Measurements from ENCODE around the gene SERTAD2. TPM values are rescaled to one million over a fixed set of nuclear protein-coding genes. Genes with fewer than 3 reads are reported as not detected.
A peak's percentile ranks its signal among the peaks of the same experiment; 100 is the strongest.

SERTAD2 gene
- total RNA-seq, 3 donors from 2014 or later = 12.8 to 20.0 (median 17.0) TPM

DNA sequence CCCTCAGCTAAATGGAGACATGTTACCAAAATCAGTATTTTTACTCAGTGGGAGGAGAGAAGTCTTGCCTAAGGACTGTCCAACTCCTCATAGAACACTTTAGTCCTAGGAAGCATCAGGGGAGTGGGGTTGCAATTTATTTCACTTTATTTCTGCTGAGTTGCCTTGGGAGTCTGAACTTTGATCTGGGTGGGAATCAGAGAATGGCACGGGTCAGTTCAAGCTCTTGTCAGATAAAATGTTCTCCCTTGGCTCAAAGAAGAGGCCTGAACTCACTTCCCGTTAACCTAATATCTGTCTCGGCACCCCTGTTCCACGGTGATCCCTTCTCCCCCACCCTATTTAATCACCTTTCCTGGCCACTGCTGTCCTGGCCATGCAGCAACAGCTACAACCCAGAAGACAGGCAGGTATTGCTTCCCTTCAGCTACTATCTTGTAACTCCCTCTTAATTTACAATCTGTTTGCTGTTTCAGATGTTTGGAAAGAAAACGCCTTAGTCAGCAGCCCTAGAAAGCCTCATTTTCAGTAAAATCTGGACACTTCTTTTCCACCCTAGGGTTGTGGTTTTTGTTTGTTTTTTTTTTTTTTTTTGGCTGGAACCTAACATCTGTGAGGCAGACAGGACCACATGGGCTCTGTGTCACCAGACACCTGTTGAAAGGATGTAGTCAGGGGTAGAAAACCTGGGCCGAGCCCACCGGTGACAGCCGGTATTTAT lies 52.5 kb downstream of the SERTAD2 start:
- TF ChIP-seq POLR2A (IDR thresholded peaks at IDR 0.05) (no peak), POLR2AphosphoS5 (IDR thresholded peaks at IDR 0.05) (no peak)
- TF ChIP-seq, protein P1, sequence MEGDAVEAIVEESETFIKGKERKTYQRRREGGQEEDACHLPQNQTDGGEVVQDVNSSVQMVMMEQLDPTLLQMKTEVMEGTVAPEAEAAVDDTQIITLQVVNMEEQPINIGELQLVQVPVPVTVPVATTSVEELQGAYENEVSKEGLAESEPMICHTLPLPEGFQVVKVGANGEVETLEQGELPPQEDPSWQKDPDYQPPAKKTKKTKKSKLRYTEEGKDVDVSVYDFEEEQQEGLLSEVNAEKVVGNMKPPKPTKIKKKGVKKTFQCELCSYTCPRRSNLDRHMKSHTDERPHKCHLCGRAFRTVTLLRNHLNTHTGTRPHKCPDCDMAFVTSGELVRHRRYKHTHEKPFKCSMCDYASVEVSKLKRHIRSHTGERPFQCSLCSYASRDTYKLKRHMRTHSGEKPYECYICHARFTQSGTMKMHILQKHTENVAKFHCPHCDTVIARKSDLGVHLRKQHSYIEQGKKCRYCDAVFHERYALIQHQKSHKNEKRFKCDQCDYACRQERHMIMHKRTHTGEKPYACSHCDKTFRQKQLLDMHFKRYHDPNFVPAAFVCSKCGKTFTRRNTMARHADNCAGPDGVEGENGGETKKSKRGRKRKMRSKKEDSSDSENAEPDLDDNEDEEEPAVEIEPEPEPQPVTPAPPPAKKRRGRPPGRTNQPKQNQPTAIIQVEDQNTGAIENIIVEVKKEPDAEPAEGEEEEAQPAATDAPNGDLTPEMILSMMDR (IDR thresholded peaks at IDR 0.05) = no peak
- intact Hi-C loops (cut with DNase I; ENCODE audit: low total_unique reads) = loop anchor here (10.0 kb wide), 1 partner anchor 274 kb away; no protein-coding TSS in a partner anchor

DNA sequence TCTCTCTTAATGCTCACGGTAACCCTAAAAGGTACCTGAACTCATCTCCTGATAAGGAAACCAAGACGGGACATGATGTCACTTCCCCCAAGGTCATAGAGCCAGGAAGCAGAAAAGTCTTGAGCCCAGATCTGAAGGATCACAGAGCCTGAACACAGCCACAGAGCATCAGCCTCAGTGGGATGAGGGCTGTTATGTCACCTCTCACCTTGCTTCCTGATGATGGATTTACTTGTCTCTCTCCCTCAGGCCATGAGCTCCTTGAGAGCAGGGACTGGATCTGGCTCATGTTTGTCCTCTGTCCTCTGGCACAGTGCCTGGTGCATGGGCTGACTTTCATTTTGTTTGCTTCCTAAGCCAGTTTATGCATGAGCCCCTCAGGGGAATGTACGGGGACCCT lies 54.2 kb downstream of the SERTAD2 start:
- H3K4me1 ChIP-seq = peaks cover 5 to 7% of the 10 kb centered on the region in 2 donors
- TF ChIP-seq, protein P1 (IDR thresholded peaks at IDR 0.05) = no peak
- TF ChIP-seq POLR2A (IDR thresholded peaks at IDR 0.05) = no peak
- TF ChIP-seq POLR2AphosphoS5 (IDR thresholded peaks at IDR 0.05) = no peak
- no peaks in the 10 kb centered on the region for H3K9me3 ChIP-seq
- no peak overlapping the region for H3K4me3 ChIP-seq
- no peak overlapping the region for H3K27ac ChIP-seq
- intact Hi-C loops (cut with DNase I; ENCODE audit: low total_unique reads) = no loop called here
- H3K27me3 ChIP-seq = no peaks in the 10 kb centered on the region
- H3K36me3 ChIP-seq = no peaks in the 10 kb centered on the region
- DNase-seq (ENCODE audit: low spot score in 2 of 2) = peak in 1 of 2 donors; percentile 77

More for the DNA sequence above, 52.5 kb downstream of the SERTAD2 start:
- H3K4me1 ChIP-seq = peaks cover 5 to 15% of the 10 kb centered on the region in 2 donors
- no peak for DNase-seq (ENCODE audit: low spot score in 2 of 2)
- no peaks in the 10 kb centered on the region for H3K27me3 ChIP-seq
- no peaks in the 10 kb centered on the region for H3K9me3 ChIP-seq
- H3K27ac ChIP-seq = no peak overlapping the region
- H3K4me3 ChIP-seq = no peak overlapping the region
- H3K36me3 ChIP-seq = no peaks in the 10 kb centered on the region

DNA sequence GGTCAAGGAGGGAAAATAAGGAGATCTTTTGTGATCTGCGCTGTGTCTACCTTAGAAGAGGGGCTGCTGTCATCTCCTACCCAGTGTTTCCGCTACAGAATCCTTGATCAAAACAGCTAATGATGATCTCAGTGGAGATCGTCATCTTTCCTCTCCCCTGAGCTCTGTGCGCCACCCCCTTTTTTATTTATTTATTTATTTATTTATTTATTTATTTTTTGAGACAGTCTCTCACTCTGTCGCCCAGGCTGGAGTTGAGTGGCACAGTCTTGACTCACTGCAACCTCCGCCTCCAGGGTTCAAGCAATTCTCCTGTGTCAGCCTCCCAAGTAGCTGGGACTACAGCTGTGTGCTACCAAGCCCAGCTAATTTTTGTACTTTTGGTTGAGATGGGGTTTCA lies 55.5 kb downstream of the SERTAD2 start:
- Histone ChIP-seq H3K4me3 (no peak overlapping the region), H3K36me3 (no peaks in the 10 kb centered on the region), H3K27ac (no peak overlapping the region), H3K27me3 (no peaks in the 10 kb centered on the region), H3K4me1 (peaks cover 5 to 6% of the 10 kb centered on the region in 2 donors), H3K9me3 (no peaks in the 10 kb centered on the region)
- intact Hi-C loops (cut with DNase I; ENCODE audit: low total_unique reads) = no loop called here
- no peak for DNase-seq (ENCODE audit: low spot score in 2 of 2)
- TF ChIP-seq, protein P1 (IDR thresholded peaks at IDR 0.05) = no peak
- TF ChIP-seq POLR2AphosphoS5 (IDR thresholded peaks at IDR 0.05) = no peak
- no peak for TF ChIP-seq POLR2A (IDR thresholded peaks at IDR 0.05)

DNA sequence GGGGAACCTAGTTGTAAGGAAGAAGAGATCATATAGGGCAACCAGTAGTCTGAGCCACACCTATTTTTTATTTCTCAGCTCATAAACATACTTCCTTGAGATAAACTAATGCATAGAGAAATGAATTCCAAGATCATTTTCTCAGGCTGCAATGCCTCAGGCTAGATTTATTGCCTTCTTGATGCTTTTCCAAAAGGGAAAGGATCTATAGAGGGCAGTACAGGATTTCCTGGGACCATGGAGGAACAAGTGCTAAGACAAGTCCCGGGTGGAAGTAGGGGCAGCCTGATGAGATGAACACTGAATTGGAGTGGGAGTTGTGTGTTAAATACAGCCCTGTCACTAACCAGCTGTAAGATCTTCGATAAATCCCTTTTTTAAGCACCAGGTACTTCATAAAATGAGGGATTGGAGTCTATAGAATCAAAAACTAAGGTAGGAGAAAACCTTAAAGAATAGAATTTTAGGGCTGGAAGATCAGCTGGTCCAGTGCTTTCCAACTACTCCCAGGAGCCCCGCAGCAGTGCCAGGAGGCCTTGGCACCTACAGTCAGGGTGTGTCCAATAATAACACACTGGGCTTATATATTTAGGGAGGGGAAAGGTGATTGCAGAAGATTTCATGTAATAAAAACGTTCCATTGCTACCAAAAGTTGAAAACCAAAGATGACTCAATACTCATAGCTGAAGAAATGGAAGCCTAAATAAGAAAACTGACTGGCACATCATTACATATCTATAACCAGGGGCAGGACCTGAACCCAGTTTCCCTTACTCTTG lies 58.1 kb downstream of the SERTAD2 start:
- intact Hi-C loops (cut with DNase I; ENCODE audit: low total_unique reads) = loop anchor here (2.0 kb wide), 1 partner anchor 57 kb away; no protein-coding TSS in a partner anchor
- no peaks in the 10 kb centered on the region for H3K9me3 ChIP-seq
- no peaks in the 10 kb centered on the region for H3K36me3 ChIP-seq
- no peak for DNase-seq (ENCODE audit: low spot score in 2 of 2)
- no peak overlapping the region for H3K27ac ChIP-seq
- H3K27me3 ChIP-seq = no peaks in the 10 kb centered on the region
- TF ChIP-seq POLR2AphosphoS5 (IDR thresholded peaks at IDR 0.05) (no peak), POLR2A (IDR thresholded peaks at IDR 0.05) (no peak)
- TF ChIP-seq, protein P1 (IDR thresholded peaks at IDR 0.05) = no peak
- H3K4me3 ChIP-seq = no peak overlapping the region
- H3K4me1 ChIP-seq = peaks cover 5 to 6% of the 10 kb centered on the region in 2 donors
